Activated T-cell treated with anti-CD3 and anti-CD28 coated beads for 48 hours (primary cell): ENCODE measurements around the gene CTSA.

Experiments
- DNase-seq: peaks from one replicate; pipeline ENCODE4 v3.0.0-alpha.2; 2020; ENCODE audit warnings: low read depth

CTSA gene

GRCh38 chr20:45940469-45940868 is 49.3 kb downstream of the CTSA start:
- DNase-seq = no peak

DNA sequence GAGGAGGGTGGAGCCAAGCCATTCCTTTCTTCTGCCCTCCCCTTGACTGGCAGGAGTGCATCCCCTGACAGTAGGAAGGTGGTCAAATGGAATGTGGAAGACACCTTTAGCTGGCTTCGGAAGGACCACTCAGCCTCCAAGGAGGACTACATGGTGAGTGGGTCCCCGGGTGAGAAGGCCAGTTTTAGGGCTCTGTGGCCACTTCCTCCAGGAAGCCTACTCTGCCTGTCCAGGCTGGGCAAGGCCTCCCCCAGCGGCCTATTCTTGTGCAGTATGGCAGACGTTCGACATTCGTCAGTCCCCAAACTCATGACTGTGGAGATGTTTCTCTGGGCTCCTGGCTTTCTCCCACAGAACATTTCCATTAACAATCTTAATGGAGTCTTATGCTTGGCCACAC is 52.5 kb downstream of the CTSA start:
- no peak for DNase-seq

- no peak for DNase-seq
These were observed 53.2 kb downstream of the CTSA start for GRCh38 chr20:45944151-45944964.

- DNase-seq = no peak
These were observed 54.0 kb downstream of the CTSA start for GRCh38 chr20:45944965-45945677.

- DNase-seq = no peak
These were observed 54.6 kb downstream of the CTSA start for GRCh38 chr20:45945678-45946148.

DNA sequence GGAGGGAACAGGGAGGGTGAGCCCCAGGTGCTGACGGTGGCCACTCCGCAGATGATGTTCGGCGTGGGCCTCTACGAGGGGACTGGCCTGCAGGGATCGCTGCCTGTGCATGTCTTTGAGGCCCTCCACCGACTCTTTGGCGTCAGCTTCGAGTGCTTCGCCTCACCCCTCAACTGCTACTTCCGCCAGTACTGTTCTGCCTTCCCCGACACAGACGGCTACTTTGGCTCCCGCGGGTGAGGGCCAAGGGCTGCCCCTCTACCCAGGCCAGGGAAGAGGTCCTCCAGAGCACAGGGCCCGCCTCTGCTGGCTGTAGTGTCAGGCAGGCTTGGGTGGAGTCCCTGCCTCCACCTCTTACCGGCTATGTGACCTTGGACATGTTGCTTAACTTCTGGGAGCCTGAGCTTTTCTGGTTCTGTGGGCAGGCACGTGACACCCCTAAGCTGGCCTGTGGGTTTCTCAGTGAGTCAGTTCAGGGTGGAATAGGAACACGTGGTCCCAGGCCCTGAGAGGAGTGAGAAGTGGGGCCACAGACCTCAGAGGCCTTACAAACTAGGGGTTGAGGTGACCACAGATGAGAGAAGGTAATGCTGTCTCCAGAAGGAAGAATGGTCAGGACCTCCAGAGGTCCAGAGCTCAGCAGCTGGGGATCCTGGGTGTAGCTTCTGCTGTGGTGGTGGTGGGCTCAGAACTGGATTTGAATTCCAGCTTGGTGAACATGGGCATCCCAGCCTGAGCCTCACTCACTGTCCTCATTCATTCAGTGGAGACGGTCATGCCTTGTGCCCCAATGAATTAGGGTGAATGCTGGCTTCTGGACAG is 55.2 kb downstream of the CTSA start:
- peak; percentile 24 for DNase-seq

DNA sequence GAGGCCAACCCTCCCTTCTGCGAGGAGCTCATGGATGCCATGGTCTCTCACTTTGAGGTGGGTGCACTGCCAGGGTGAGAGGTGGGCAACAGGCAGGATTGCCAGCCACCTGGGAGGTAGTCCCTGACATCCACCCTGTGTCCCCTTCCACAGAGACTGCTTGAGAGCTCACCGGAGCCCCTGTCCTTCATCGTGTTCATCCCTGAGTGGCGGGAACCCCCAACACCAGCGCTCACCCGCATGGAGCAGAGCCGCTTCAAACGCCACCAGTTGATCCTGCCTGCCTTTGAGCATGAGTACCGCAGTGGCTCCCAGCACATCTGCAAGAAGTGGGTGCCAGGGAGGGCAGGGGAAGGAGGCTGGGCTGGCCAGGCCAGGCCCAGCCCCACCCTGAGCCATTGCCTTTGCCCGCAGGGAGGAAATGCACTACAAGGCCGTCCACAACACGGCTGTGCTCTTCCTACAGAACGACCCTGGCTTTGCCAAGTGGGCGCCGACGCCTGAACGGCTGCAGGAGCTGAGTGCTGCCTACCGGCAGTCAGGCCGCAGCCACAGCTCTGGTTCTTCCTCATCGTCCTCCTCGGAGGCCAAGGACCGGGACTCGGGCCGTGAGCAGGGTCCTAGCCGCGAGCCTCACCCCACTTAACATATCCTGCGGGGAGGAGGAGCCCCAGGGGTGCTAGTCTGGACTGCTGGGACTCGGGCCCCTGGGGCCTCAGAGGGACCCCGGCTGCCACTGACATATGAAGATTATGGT is 56.2 kb downstream of the CTSA start:
- DNase-seq = no peak

GRCh38 chr20:45948261-45948733 is 57.2 kb downstream of the CTSA start:
- no peak for DNase-seq
